Fibroblast of mammary gland (primary cell): Measurements from ENCODE around the gene WDFY3.

Source experiments
- DNase-seq: peaks from one replicate; pipeline ENCODE4 v3.0.0-alpha.2; 2010; ENCODE audit warnings: low read depth
- H3K4me3 ChIP-seq: 2 replicates; pipeline ENCODE4 v1.5.1; 2011; ENCODE audit warnings: low read depth, mild to moderate bottlenecking, low read length, moderate library complexity; ENCODE audit not compliant: control insufficient read depth
- CTCF ChIP-seq: conservative IDR thresholded peaks from 2 replicates; pipeline ENCODE4 v1.5.1; 2011; ENCODE audit warnings: low read depth, low read length, inconsistent platforms; ENCODE audit not compliant: control insufficient read depth, insufficient read depth

Gene WDFY3

DNA sequence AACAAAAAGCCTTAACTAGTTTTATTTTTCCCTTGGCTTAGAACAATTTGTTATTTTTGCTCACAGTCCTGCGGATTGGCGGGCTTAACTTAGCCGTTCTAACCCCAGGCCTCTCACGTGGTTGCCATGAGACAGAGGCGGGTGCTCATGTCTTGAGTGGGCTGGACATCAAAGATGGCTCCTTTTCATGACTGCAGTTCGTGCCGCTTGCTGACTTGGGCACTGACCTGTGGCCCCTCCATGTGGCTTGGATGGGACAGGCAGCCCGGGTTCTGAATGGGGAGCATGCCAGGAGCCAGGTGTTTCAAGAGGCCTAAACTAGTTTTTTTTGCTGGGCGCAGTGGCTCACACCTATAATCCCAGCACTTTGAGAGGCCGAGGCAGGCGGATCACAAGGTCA is 342.8 kb downstream of the WDFY3 start:
- H3K4me3 ChIP-seq, result no peak overlapping the region
- DNase-seq, result no peak
- TF ChIP-seq CTCF, result no peak

DNA sequence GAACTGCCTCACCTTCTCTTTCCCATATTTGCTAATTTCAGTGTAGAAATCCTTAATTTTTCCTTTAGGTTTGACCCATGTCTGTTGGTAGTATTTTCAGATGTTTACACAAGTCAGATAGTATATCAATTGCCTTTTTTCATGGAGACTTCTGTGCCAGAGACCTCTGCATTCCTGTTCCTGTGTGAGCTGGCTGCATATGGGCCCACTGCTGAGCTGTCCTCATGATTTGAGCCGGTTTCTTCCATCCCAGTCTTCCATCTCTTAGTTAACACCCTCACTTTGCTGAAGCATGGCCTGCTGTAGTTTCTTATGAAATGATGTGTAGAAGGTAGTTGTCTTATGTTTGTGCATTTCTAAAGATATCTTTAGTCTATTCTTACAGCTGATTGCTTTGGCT is 343.5 kb downstream of the WDFY3 start:
- DNase-seq, result no peak
- no peak overlapping the region for H3K4me3 ChIP-seq
- TF ChIP-seq CTCF, result no peak
